Lung (tissue), 12 donors: ENCODE measurements around the gene CHRM3. TPM values are rescaled to one million over a fixed set of nuclear protein-coding genes. Genes with fewer than 3 reads are reported as not detected.
A peak's percentile ranks its signal among the peaks of the same experiment; 100 is the strongest.

Experiments used
- ATAC-seq: fragments of 200-7000 bp; cut with Tn5 transposase; one replicate; pipeline ENCODE4 v1.9.1; 2020; ENCODE audit warnings: moderate number of reproducible peaks; ENCODE audit not compliant: insufficient read depth, low FRiP score
- DNase-seq, 3 donors: peaks; one replicate each; pipeline ENCODE4 v3.0.0-alpha.2; 2013 to 2017
- H3K27ac ChIP-seq, 2 donors: one replicate each; pipeline ENCODE4 v1.5.1; 2013; ENCODE audit warnings: mild to moderate bottlenecking in 2 of 2, moderate library complexity in 2 of 2, control low read depth in 1 of 2, inconsistent platforms in 1 of 2, low read depth in 1 of 2, low read length in 1 of 2
- H3K27me3 ChIP-seq, 3 donors: one replicate each; pipeline ENCODE4 v1.5.1; 2013; ENCODE audit warnings: low read length in 2 of 3; ENCODE audit not compliant: control insufficient read depth in 3 of 3, insufficient read depth in 3 of 3
- H3K36me3 ChIP-seq, 4 donors: one replicate each; pipeline ENCODE4 v1.5.1; 2013; ENCODE audit warnings: low read length in 4 of 4, mild to moderate bottlenecking in 1 of 4, moderate library complexity in 1 of 4; ENCODE audit not compliant: control insufficient read depth in 4 of 4, insufficient read depth in 4 of 4
- H3K4me1 ChIP-seq, 5 donors: one replicate each; pipeline ENCODE4 v1.5.1; 2013; ENCODE audit warnings: low read length in 5 of 5, mild to moderate bottlenecking in 2 of 5, moderate library complexity in 1 of 5; ENCODE audit not compliant: control insufficient read depth in 5 of 5, insufficient read depth in 5 of 5
- H3K4me3 ChIP-seq: one replicate; pipeline ENCODE4 v1.5.1; 2013; ENCODE audit warnings: mild to moderate bottlenecking, control low read depth, moderate library complexity
- H3K9ac ChIP-seq, 2 donors: one replicate each; pipeline ENCODE4 v1.5.1; 2013; ENCODE audit warnings: low read length in 2 of 2, control low read depth in 1 of 2; ENCODE audit not compliant: insufficient read depth in 1 of 2
- H3K9me3 ChIP-seq, 4 donors: one replicate each; pipeline ENCODE4 v1.5.1; 2013; ENCODE audit warnings: low read length in 3 of 4, mild to moderate bottlenecking in 1 of 4, moderate library complexity in 1 of 4; ENCODE audit not compliant: control insufficient read depth in 4 of 4, insufficient read depth in 3 of 4
- WGBS, 2 donors: extraction: QIAGEN DNeasy Blood & Tissue Kit; methylation state at CpG; one replicate each; pipeline ENCODE4 v1.1.7; 2013; 5-methylcytosine and 5-hydroxymethylcytosine counted together
- polyA plus RNA-seq, 2 donors: library from polyadenylated mRNA; stranded (reverse); fragments of 200-250 nt; gene quantifications; one replicate each; pipeline ENCODE4 v1.2.1, GENCODE V29; 2013
- total RNA-seq, 2 donors: library from RNA; depleted of rRNA in 1 of 2; stranded (reverse); fragments of >200 nt in 1 of 2; gene quantifications; one replicate each; pipeline ENCODE4 v1.2.1, GENCODE V29; 2014 to 2021
- TF ChIP-seq, protein P1 (sequence below): IDR thresholded peaks from 2 replicates; pipeline ENCODE4 v1.5.1; 2012; ENCODE audit warnings: mild to moderate bottlenecking; ENCODE audit errors: control extremely low read depth, extremely low read depth
- donor health status: control.
- donor health status: control.
- donor health status: Bipolar disorder and iron deficiency.
- donor health status: healthy.
- donor health status: DM: yes; HTN: yes; CAD: no.

The CHRM3 gene
- total and polyA plus RNA-seq, 4 donors: 0.91 to 9.2 (median 4.3) TPM

DNA sequence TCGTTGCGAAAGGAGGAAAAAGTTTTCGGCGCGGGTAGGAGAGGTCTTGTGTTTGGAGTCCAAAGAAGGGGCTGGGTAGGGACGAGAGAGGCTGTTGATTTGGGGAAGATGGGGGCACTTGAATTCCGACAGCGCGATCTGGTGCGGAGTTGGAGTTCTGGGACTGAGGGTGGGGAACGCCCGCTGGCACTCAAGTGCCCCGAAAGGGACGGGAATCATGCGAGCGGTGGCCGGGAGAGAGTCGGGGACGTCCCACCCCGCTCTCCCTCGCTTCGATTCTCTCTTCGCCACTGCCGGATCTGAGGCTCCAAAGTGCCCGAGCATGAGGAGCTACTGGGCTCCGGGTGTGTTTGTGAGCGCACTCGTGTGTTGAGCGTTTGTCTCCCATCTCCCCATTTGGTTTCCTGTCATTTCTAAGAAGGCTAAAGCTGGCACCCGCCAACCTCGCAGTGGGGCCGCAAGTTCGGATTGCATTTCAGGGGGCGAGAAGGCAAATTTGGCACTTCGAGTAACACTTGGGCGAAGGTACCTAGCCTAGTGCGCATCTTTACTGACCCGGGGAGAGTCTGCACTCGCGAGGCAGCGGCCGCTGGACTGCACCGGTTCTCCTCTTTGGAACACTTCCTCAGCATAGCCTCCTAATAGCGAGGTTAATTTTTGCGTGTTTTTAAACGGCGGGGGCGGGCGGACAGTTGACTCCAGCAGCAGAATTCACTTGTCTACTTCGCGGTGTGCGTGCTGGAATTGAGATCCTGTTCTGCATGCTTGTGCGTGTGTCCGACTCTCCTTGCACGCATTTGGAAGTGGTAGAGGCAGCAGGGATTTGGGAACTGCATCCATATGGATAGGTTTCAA lies 1.2 kb downstream of the CHRM3 start:
- peak; percentile 21 to 39 (median 26) for DNase-seq
- ATAC-seq: no peak
- H3K4me1 ChIP-seq: peaks cover 0 to 26% (median 10%) of the 10 kb centered on the region in 5 donors
- H3K36me3 ChIP-seq: no peaks in the 10 kb centered on the region
- TF ChIP-seq, protein P1, sequence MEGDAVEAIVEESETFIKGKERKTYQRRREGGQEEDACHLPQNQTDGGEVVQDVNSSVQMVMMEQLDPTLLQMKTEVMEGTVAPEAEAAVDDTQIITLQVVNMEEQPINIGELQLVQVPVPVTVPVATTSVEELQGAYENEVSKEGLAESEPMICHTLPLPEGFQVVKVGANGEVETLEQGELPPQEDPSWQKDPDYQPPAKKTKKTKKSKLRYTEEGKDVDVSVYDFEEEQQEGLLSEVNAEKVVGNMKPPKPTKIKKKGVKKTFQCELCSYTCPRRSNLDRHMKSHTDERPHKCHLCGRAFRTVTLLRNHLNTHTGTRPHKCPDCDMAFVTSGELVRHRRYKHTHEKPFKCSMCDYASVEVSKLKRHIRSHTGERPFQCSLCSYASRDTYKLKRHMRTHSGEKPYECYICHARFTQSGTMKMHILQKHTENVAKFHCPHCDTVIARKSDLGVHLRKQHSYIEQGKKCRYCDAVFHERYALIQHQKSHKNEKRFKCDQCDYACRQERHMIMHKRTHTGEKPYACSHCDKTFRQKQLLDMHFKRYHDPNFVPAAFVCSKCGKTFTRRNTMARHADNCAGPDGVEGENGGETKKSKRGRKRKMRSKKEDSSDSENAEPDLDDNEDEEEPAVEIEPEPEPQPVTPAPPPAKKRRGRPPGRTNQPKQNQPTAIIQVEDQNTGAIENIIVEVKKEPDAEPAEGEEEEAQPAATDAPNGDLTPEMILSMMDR: no peak
- H3K9me3 ChIP-seq: peaks cover 0 to 2% (median 0%) of the 10 kb centered on the region in 4 donors
- 0 to 1% methylated on average over 55 of the region's 55 CpGs for WGBS, 2 donors
- peak overlapping the region; percentile 62 for H3K4me3 ChIP-seq
- H3K27me3 ChIP-seq: peaks cover 0 to 74% (median 70%) of the 10 kb centered on the region in 3 donors
- peak overlapping the region in 1 of 2 donors; percentile 45 for H3K27ac ChIP-seq
- no peak overlapping the region for H3K9ac ChIP-seq

DNA sequence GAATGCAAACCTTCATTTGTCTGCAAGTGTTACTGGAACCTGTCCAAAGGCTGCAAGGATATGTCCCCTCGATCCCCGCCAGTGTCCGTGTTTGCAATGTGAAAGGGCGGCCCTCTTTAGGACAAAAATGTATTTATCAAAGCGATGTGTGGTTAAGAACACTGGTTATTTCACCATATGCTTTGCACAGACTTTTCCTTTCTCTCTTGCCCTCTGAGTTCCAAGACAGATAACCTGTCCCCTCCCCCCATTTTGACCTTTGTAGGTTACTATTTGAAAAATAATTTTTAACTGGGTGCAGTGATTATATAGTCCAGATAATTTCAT lies 1.8 kb downstream of the CHRM3 start:
- ATAC-seq: no peak
- H3K9me3 ChIP-seq: peaks cover 0 to 2% (median 0%) of the 10 kb centered on the region in 4 donors
- peak overlapping the region; percentile 62 for H3K4me3 ChIP-seq
- WGBS, 2 donors: 0 to 6% methylated on average over 5 of the region's 5 CpGs
- peak in 1 of 3 donors; percentile 9 for DNase-seq
- H3K27me3 ChIP-seq: peaks cover 0 to 78% (median 71%) of the 10 kb centered on the region in 3 donors
- H3K9ac ChIP-seq: no peak overlapping the region
- H3K27ac ChIP-seq: no peak overlapping the region
- no peaks in the 10 kb centered on the region for H3K36me3 ChIP-seq
- peaks cover 0 to 26% (median 10%) of the 10 kb centered on the region in 5 donors for H3K4me1 ChIP-seq
- TF ChIP-seq, protein P1: no peak

DNA sequence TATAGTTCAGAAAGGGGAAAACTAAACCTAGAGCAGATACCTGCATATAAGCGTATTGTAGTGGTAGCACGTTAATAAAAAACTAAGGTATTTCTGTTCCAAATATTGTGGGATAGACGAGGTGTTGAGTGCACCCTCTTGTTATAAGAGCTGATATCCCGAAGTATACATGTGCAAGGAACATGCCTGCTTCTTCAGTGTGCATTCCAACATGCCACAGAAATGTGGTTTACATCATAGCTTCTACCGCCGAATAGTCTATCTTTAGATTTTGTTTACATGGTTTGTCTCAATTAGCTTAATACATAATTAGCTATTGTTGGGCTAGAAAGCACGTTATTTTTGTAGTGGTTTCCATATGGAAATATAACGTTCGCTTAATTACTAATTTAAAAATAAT lies 2.2 kb downstream of the CHRM3 start:
- no peak overlapping the region for H3K4me3 ChIP-seq
- no peak for ATAC-seq

More for the DNA sequence above, 2.2 kb downstream of the CHRM3 start:
- Histone ChIP-seq H3K36me3 (no peaks in the 10 kb centered on the region), H3K27ac (no peak overlapping the region), H3K27me3 (peaks cover 0 to 76% (median 71%) of the 10 kb centered on the region in 3 donors), H3K9ac (no peak overlapping the region), H3K4me1 (peaks cover 0 to 26% (median 10%) of the 10 kb centered on the region in 5 donors), H3K9me3 (peaks cover 0 to 2% (median 0%) of the 10 kb centered on the region in 4 donors)
- WGBS, 2 donors: 40 to 54% methylated on average over 9 of the region's 9 CpGs
- peak in 1 of 3 donors; percentile 7 for DNase-seq
- TF ChIP-seq, protein P1: no peak
